ENCODE data around the gene GBE1.

DNA sequence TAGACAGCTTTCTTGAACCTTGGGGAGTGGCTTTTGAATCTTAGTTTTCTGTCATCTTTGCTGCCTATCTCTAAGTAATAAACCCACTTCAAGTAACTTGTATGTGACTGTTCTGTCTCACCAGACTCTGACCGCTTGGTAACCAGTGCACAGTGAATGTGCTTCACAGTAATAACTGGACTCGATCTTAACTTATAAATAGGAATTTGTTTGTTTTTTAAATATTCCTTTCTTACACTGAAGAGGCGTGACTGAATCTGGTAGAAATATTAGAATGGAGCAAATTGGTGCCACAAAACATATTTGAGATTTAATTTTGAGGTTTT lies 318.0 kb downstream of the GBE1 start:
- TF ChIP-seq, protein P1, sequence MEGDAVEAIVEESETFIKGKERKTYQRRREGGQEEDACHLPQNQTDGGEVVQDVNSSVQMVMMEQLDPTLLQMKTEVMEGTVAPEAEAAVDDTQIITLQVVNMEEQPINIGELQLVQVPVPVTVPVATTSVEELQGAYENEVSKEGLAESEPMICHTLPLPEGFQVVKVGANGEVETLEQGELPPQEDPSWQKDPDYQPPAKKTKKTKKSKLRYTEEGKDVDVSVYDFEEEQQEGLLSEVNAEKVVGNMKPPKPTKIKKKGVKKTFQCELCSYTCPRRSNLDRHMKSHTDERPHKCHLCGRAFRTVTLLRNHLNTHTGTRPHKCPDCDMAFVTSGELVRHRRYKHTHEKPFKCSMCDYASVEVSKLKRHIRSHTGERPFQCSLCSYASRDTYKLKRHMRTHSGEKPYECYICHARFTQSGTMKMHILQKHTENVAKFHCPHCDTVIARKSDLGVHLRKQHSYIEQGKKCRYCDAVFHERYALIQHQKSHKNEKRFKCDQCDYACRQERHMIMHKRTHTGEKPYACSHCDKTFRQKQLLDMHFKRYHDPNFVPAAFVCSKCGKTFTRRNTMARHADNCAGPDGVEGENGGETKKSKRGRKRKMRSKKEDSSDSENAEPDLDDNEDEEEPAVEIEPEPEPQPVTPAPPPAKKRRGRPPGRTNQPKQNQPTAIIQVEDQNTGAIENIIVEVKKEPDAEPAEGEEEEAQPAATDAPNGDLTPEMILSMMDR (conservative IDR thresholded peaks at IDR 0.05; ENCODE audit: low read length) = no peak
- no peak for TF ChIP-seq EZH2phosphoT487 (IDR thresholded peaks at IDR 0.05; ENCODE audit: borderline replicate concordance)

Measured in Loucy (cell line).